Left lung (tissue), 10 donors: ENCODE measurements around the gene DPYD. TPM values are rescaled to one million over a fixed set of nuclear protein-coding genes. Genes with fewer than 3 reads are reported as not detected.

Source experiments
- ATAC-seq: fragments of 200-7000 bp; cut with Tn5 transposase; one replicate; pipeline ENCODE4 v1.9.1; 2020; ENCODE audit warnings: moderate library complexity
- DNase-seq, 4 donors: peaks; one replicate each; pipeline ENCODE4 v3.0.0-alpha.2; 2013 to 2020
- H3K27ac ChIP-seq, 2 donors: fragments of 200-600 bp; sonication (generic) in 1 of 2; one replicate each; pipeline versions ENCODE4 v1.5.0 to v1.8.0; 2020 to 2021
- H3K27me3 ChIP-seq, 2 donors: fragments of 200-600 bp; sonication (generic) in 1 of 2; one replicate each; pipeline versions ENCODE4 v1.5.0 to v1.8.0; 2020 to 2021
- H3K36me3 ChIP-seq, 2 donors: fragments of 200-600 bp; sonication (generic) in 1 of 2; one replicate each; pipeline versions ENCODE4 v1.5.0 to v1.8.0; 2020 to 2021
- H3K4me1 ChIP-seq, 2 donors: fragments of 200-600 bp; one replicate each; pipeline ENCODE4 v1.8.0; 2021
- H3K4me3 ChIP-seq, 2 donors: fragments of 200-600 bp; sonication (generic) in 1 of 2; one replicate each; pipeline versions ENCODE4 v1.5.0 to v1.8.0; 2020 to 2021; ENCODE audit warnings: mild to moderate bottlenecking in 1 of 2
- H3K9me3 ChIP-seq, 2 donors: fragments of 200-600 bp; sonication (generic) in 1 of 2; one replicate each; pipeline versions ENCODE4 v1.5.0 to v1.8.0; 2020 to 2021
- CTCF ChIP-seq, 2 donors: fragments of 200-600 bp; sonication (generic) in 1 of 2; IDR thresholded peaks; one replicate each; pipeline versions ENCODE4 v1.5.0 to v1.8.0; 2021; ENCODE audit warnings: antibody characterized with exemption in 2 of 2
- intact Hi-C, 2 donors: fragments of 100-400 bp; cut with DNase I; formaldehyde crosslinking; loops; one replicate each; pipeline versions ENCODE4 v1.11.2 to v1.14.2; 2022
- polyA plus RNA-seq, 6 donors: library from polyadenylated mRNA; unstranded; fragments of 120-200 nt; gene quantifications; one replicate each; pipeline ENCODE4 v1.2.1, GENCODE V29; 2013; ENCODE audit not compliant: insufficient read length in 6 of 6
- total RNA-seq, 2 donors: library from RNA; stranded (reverse); fragmentation: NEBNext Ultra II Directional; extraction: Animal tissue kit (Norgen Biotek cat#: 25700); gene quantifications; one replicate each; pipeline ENCODE4 v1.2.1, GENCODE V29; 2021
- donor health status: DM: no; HTN: yes; CAD: no.
- donor health status: DM: no; HTN: no; CAD: no.

The DPYD gene
- total and polyA plus RNA-seq, 8 donors, result 21.4 to 106 (median 26.1) TPM

GRCh38 chr1:97903626-97904025, 17.2 kb downstream of the DPYD start:
- H3K36me3 ChIP-seq, result peaks cover 0 to 2% of the 10 kb centered on the region in 2 donors
- H3K27me3 ChIP-seq, result no peaks in the 10 kb centered on the region
- H3K4me1 ChIP-seq, result peaks cover 16 to 95% of the 10 kb centered on the region in 2 donors
- H3K9me3 ChIP-seq, result no peaks in the 10 kb centered on the region
- TF ChIP-seq CTCF (IDR thresholded peaks at IDR 0.05), result no peak
- ATAC-seq (no peak), DNase-seq (no peak)
- H3K27ac ChIP-seq, result peak overlapping the region; percentile 23 to 94
- intact Hi-C loops, result no loop called here
- peak overlapping the region in 1 of 2 donors; percentile 22 for H3K4me3 ChIP-seq

- Histone ChIP-seq H3K36me3 (peaks cover 0 to 5% of the 10 kb centered on the region in 2 donors), H3K27me3 (no peaks in the 10 kb centered on the region), H3K4me3 (no peak overlapping the region), H3K27ac (peak overlapping the region; percentile 67 to 88), H3K4me1 (peaks cover 16 to 79% of the 10 kb centered on the region in 2 donors), H3K9me3 (no peaks in the 10 kb centered on the region)
- ATAC-seq, result no peak
- intact Hi-C loops, result no loop called here
- TF ChIP-seq CTCF (IDR thresholded peaks at IDR 0.05), result no peak
- DNase-seq, result no peak
These were observed 18.8 kb downstream of the DPYD start for GRCh38 chr1:97902067-97902466.

GRCh38 chr1:97901017-97901658, 19.7 kb downstream of the DPYD start:
- no peak for TF ChIP-seq CTCF (IDR thresholded peaks at IDR 0.05)
- H3K4me1 ChIP-seq, result peaks cover 16 to 70% of the 10 kb centered on the region in 2 donors

GRCh38 chr1:97898948-97899347, 21.9 kb downstream of the DPYD start:
- H3K4me1 ChIP-seq, result peaks cover 12 to 51% of the 10 kb centered on the region in 2 donors
- H3K9me3 ChIP-seq, result no peaks in the 10 kb centered on the region
- intact Hi-C loops, result no loop called here
- no peak for TF ChIP-seq CTCF (IDR thresholded peaks at IDR 0.05)
- DNase-seq (no peak), ATAC-seq (no peak)
- no peak overlapping the region for H3K27ac ChIP-seq
- no peaks in the 10 kb centered on the region for H3K27me3 ChIP-seq
- peaks cover 0 to 5% of the 10 kb centered on the region in 2 donors for H3K36me3 ChIP-seq
- no peak overlapping the region for H3K4me3 ChIP-seq

More at GRCh38 chr1:97901017-97901658, 19.7 kb downstream of the DPYD start:
- intact Hi-C loops, result no loop called here
- peak overlapping the region in 1 of 2 donors; percentile 23 for H3K4me3 ChIP-seq
- ATAC-seq, result peak; percentile 77
- no peaks in the 10 kb centered on the region for H3K27me3 ChIP-seq
- no peak for DNase-seq
- H3K36me3 ChIP-seq, result peaks cover 0 to 5% of the 10 kb centered on the region in 2 donors
- peak overlapping the region; percentile 67 to 88 for H3K27ac ChIP-seq
- no peaks in the 10 kb centered on the region for H3K9me3 ChIP-seq

GRCh38 chr1:97895278-97895677, 25.6 kb downstream of the DPYD start:
- no peak for TF ChIP-seq CTCF (IDR thresholded peaks at IDR 0.05)
- DNase-seq (no peak), ATAC-seq (no peak)
- Histone ChIP-seq H3K4me1 (peaks cover 0 to 20% of the 10 kb centered on the region in 2 donors), H3K36me3 (peaks cover 0 to 5% of the 10 kb centered on the region in 2 donors), H3K4me3 (no peak overlapping the region), H3K27me3 (no peaks in the 10 kb centered on the region), H3K27ac (no peak overlapping the region), H3K9me3 (no peaks in the 10 kb centered on the region)
- intact Hi-C loops, result no loop called here
